Activated CD4-positive, alpha-beta T cell treated with anti-CD3 and anti-CD28 coated beads, Interleukin-2, amount 50 U/mL, for 48 hours (primary cell): Measurements from ENCODE around the gene PGR.

ENCODE experiments used
- DNase-seq, 2 experiments: peaks; one replicate each; pipeline ENCODE4 v3.0.0-alpha.2; 2020

Gene PGR

DNA sequence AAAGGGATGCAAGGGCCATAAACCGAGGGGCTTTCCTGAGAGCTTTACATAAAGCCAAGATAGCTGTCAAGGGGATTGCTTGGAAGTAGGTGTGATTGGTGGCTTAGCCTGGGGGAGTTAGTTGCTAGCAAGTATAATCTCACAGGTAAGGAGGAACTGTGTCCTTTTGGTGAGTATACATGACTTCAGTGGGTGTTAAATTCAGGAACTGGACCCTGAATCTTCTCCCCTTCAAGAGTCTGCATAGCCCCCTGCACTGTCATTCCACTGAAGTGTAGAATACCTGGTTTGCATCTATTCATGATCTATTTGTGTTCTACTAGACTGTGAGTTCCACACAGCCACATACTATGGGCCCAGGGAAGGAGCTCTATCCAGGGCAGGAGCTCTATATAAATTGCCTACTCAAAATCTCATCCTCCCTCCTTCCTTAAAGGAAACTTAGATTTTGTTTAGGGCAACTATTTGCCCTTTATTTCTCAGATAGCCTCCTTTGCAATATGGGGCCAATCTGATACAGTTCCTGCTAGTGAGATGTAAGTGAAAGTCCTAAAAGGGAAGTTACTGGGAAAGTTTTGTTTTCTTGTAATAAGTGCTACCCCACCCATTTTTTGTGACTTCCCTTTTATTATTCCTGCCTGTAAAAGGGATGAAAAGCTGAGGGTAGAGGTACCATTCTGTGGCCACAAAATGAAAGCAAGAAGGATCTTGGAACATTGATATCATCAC lies 120.5 kb downstream of the PGR start:
- DNase-seq: no peak

DNA sequence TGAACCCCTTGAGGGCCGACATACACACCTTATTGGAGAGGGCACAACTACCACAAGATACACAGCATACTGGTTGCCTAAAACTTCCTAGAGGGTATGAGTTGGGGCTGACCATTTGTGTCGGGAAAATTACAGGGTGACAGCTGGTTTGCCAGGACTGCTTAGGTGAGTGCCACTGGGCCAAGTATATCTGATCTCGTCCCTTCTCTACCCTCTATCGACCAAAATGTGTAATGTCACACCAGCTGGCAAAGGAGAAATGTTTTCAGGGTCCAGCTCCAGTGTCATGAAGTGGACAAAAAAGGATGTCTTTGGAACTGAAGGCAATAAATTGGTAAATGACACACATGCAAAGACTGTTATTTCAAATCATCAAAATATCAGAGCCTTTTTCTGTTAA lies 126.1 kb downstream of the PGR start:
- DNase-seq: no peak

DNA sequence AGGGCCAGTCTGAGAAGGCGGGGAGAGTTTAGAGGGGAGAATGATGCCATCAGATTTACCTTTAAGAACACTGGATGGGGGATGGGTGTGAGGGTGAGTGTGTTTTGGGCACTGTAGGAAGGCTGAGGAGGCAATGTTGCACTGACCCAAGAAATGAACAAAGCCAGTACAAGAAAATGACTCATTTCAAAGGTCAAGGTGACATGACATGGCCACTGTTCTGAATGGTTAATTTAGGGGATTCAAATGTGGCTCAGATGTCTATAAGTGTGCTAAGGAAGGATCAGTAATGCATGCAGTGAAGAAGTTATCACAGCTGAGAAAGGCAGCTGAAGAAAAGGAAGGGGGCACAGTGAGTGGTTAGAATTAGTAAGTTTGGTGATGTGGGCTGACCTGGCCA lies 129.9 kb downstream of the PGR start:
- DNase-seq: no peak

DNA sequence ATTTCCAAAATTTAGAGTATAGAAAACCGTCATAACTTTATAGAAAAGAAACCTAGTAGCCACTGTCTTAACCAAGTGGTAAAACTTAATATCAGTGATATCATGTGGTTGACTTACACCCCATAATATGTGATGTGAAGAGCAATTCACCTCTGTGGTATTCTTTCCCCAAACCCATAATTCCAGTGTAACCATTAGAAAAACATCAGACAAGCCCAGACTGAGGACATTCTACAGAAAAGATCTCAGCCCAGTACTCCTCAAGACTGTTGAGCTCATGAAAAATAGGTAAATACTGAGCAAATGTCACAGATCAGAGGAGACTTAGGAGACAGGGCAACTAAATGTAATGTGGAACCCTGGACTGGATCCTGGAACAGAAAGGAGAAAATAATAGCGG lies 134.6 kb downstream of the PGR start:
- DNase-seq: no peak

DNA sequence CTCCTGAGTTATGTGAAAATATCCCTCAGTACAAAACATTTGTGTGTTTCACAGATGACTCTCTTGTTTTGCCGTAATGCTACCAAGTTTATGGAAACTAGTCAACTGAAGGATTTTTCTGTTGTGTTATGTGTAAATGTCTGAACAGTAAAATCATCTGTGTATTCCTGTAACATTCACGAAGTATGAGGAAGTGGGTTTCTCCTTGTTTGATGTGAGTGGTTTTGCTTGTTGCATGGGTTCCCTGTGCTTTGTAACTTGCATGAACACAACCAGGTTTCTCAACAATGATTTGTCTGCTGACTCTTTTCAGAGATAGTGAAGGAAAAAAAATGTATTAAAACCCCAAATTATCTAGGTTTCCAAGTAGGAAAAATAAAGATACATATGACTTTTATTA lies 138.1 kb downstream of the PGR start:
- DNase-seq: no peak

DNA sequence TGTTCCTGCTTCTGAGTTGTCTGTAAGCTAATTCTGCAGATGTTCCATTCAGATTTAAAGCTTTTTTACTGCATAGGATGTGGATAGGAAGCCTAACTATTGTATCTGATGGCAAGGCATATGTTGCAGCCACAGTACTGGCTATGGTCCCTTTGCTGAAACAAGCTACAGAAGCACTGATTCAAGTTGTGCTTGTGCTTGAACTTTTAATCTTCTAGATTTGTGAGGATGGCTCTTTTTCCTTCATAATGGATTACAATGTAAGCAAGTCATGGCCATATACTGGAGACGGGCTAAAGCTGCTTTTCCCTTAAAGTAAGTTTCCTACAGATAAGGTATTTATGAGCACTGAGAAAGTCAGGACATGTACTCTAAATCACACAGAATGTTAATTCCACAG lies 138.7 kb downstream of the PGR start:
- DNase-seq: no peak

DNA sequence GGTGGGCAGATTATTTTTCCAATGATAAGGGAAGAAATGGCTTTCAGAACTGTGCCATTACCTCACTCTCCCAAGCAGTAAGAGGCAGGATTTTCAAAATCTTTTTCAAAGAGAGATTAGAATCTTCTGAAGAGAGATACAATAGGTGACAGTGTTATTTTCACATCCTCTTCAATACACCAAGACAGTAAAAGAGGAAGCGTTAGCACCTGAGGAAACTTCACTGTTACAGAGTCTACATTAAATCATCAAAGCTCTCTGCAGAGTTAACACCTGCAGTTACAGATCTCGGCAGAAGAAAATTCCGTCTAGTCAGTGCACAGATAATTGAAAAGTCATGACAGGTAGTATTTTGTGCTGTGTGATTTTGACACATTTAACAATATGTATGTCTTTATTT lies 144.9 kb downstream of the PGR start:
- no peak for DNase-seq

DNA sequence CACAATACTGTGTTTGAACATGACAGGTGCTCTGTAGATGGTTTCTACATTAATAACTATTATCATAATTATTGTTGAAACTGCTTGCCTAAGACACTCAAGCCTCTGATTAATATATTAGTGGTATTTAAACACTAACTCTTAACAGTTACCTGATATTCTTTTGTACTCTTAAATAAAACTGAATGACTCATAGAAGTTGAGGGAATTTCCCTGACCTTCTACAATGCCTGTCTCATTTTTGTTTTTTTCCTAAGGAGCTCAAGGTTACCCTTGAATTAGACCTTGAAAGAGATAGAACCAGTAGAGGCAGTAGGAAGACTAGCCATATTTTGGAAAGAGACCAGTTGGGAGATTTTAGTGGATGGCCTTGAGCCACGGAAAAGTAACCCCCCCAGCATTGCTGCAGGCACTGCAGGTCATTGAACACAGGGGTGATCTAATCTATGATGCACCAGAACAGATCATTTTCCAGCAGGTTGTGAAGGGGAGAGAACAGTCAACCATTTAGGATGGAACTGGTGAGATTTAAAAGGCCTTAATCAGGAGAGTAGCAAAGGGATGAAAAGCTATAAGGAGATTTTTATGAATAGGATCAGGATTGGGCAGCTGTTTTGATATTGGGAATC lies 148.3 kb downstream of the PGR start:
- DNase-seq: no peak

DNA sequence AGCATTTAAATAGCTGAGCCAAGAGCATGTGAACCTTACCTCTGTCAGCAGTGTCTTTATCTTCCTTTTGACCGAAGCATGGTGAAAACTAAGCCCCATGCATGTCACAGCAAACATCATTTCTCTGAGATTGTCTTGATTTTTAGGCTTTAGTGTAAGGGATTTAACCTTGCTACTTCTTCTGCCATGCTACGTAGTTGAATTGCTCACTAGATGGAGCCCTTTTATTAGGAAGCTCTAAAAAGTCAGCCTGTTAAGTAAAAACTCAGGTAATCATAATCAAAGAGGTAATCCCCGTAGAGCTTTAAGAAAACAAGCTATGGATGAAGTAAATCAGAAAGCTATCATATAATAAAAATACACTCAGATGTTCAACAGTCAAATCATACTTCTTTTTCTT lies 149.5 kb downstream of the PGR start:
- DNase-seq: no peak
